Measurements from ENCODE around the gene ZNF677. TPM values are rescaled to one million over a fixed set of nuclear protein-coding genes. Genes with fewer than 3 reads are reported as not detected.
"Not testable (repeated sequence)": the region's sequence is repeated elsewhere in the genome, so short reads cannot be mapped to it uniquely, and the experiment has no call there.

Gene ZNF677
- total RNA-seq (2014; rRNA removed; shearing (Covaris generic); ENCODE audit: low replicate concordance) = not detected in 2 replicates

- Histone ChIP-seq H3K27ac (ENCODE audit: low read length) (no peak within 1 kb of the TSS), H3K9ac (ENCODE audit: low read length) (no peak within 1 kb of the TSS), H4K20me1 (ENCODE audit: insufficient read depth, low read depth, low read length) (no peaks in the 10 kb centered on the region), H3K4me1 (ENCODE audit: low read length) (no peaks in the 10 kb centered on the region), H3K27me3 (ENCODE audit: low read length) (no peaks in the 10 kb centered on the region), H3K4me2 (ENCODE audit: low read depth, low read length, poor library complexity, severe bottlenecking) (no peak within 1 kb of the TSS), H3K79me2 (ENCODE audit: low read length) (no peaks in the 10 kb centered on the region), H3K36me3 (ENCODE audit: insufficient read depth, low read length) (no peaks in the 10 kb centered on the region), H3K9me3 (ENCODE audit: low read length) (peaks cover 12% of the 10 kb centered on the region), H3K4me3 (ENCODE audit: low read length) (no peak within 1 kb of the TSS), H3K9me2 (replicated peaks; ENCODE audit: insufficient read depth, low read length) (no peaks in the 10 kb centered on the region), H2AFZ (ENCODE audit: low read length) (no peak within 1 kb of the TSS)
- no peak for DNase-seq
Observed at GRCh38 chr19:53254411-53255341, at the start of gene ZNF677. Gene ZNF677, minus strand, starts transcription at chr19:53254873. Its CDS starts 3,323 bp downstream, at chr19:53251550.

GRCh38 chr19:53301341-53301740 lies 46.7 kb upstream of the ZNF677 start:
- H4K20me1 ChIP-seq (ENCODE audit: insufficient read depth, low read depth, low read length); H3K4me3 ChIP-seq (ENCODE audit: low read length); H3K9ac ChIP-seq (ENCODE audit: low read length); H3K4me1 ChIP-seq (ENCODE audit: low read length); H3K36me3 ChIP-seq (ENCODE audit: insufficient read depth, low read length); H3K9me3 ChIP-seq (ENCODE audit: low read length); H3K27ac ChIP-seq (ENCODE audit: low read length); H3K4me2 ChIP-seq (ENCODE audit: low read depth, low read length, poor library complexity, severe bottlenecking); H2AFZ ChIP-seq (ENCODE audit: low read length); H3K9me2 ChIP-seq (replicated peaks; ENCODE audit: insufficient read depth, low read length); H3K79me2 ChIP-seq (ENCODE audit: low read length); H3K27me3 ChIP-seq (ENCODE audit: low read length): not testable (repeated sequence)
- DNase-seq = peak; percentile 69

- DNase-seq = no peak
- peaks cover 25% of the 10 kb centered on the region for H3K9me3 ChIP-seq (ENCODE audit: low read length)
- H2AFZ ChIP-seq (ENCODE audit: low read length) = no peak overlapping the region
- no peak overlapping the region for H3K27ac ChIP-seq (ENCODE audit: low read length)
- no peak overlapping the region for H3K4me2 ChIP-seq (ENCODE audit: low read depth, low read length, poor library complexity, severe bottlenecking)
- no peak overlapping the region for H3K9ac ChIP-seq (ENCODE audit: low read length)
- H3K36me3 ChIP-seq (ENCODE audit: insufficient read depth, low read length) = 0 out of 2 replicates have a peak, but pooled peaks cover 4% of the 10 kb centered on the region
- no peaks in the 10 kb centered on the region for H3K79me2 ChIP-seq (ENCODE audit: low read length)
- no peaks in the 10 kb centered on the region for H3K4me1 ChIP-seq (ENCODE audit: low read length)
- no peaks in the 10 kb centered on the region for H4K20me1 ChIP-seq (ENCODE audit: insufficient read depth, low read depth, low read length)
- H3K9me2 ChIP-seq (replicated peaks; ENCODE audit: insufficient read depth, low read length) = no peaks in the 10 kb centered on the region
- H3K27me3 ChIP-seq (ENCODE audit: low read length) = no peaks in the 10 kb centered on the region
- no peak overlapping the region for H3K4me3 ChIP-seq (ENCODE audit: low read length)
Observed at GRCh38 chr19:53294786-53295441, 40.2 kb upstream of the ZNF677 start.

DNA sequence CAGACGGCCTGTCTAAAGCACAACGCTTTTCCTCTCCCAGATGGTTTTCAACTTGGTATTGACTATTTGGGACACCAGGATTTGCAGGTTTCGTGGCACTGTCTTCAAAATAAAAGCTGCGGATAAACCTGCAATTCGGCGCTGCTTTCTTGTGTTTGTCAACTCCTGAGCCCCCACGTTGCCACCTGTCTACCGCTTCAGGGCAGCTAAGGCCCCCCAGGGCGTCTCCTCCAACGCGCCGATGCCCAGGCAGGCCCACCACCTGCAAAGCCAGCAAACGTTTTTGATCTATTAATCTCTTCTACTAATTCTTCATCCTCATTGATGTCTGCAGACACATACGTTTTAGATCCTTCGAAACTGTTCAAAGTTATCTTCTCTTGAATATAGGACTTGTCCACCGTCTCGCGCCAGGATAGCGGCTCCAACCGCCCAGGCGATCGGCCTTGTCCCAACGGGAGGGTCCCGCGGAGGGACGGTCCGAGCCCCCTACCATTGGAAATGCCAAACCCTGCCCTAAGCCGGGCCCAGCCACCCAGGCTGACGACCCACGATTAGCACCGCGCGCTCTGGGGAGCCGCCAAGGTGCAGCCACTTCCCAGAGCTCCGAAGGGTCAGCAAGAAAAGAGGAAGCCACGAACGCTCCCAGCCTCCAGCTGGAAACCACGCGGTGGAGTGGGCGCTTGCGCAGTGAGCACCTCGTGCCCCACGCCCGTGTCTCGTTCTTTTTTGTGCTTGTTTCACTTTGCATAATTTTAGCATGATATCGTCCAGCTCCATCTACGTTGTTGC lies 36.3 kb upstream of the ZNF677 start:
- Histone ChIP-seq H3K27ac (ENCODE audit: low read length) (no peak overlapping the region), H3K36me3 (ENCODE audit: insufficient read depth, low read length) (0 out of 2 replicates have a peak, but pooled peaks cover under 1% of the 10 kb centered on the region), H3K9me3 (ENCODE audit: low read length) (peaks cover 23% of the 10 kb centered on the region), H3K4me3 (ENCODE audit: low read length) (no peak overlapping the region), H3K4me2 (ENCODE audit: low read depth, low read length, poor library complexity, severe bottlenecking) (no peak overlapping the region), H3K79me2 (ENCODE audit: low read length) (no peaks in the 10 kb centered on the region), H2AFZ (ENCODE audit: low read length) (no peak overlapping the region), H3K27me3 (ENCODE audit: low read length) (no peaks in the 10 kb centered on the region), H3K4me1 (ENCODE audit: low read length) (no peaks in the 10 kb centered on the region), H3K9me2 (replicated peaks; ENCODE audit: insufficient read depth, low read length) (no peaks in the 10 kb centered on the region), H3K9ac (ENCODE audit: low read length) (no peak overlapping the region), H4K20me1 (ENCODE audit: insufficient read depth, low read depth, low read length) (no peaks in the 10 kb centered on the region)
- no peak for DNase-seq

GRCh38 chr19:53285087-53285486 lies 30.4 kb upstream of the ZNF677 start:
- Histone ChIP-seq H3K27me3 (ENCODE audit: low read length) (no peaks in the 10 kb centered on the region), H3K9me3 (ENCODE audit: low read length) (no peaks in the 10 kb centered on the region), H3K36me3 (ENCODE audit: insufficient read depth, low read length) (no peaks in the 10 kb centered on the region), H3K9ac (ENCODE audit: low read length) (no peak overlapping the region), H3K9me2 (replicated peaks; ENCODE audit: insufficient read depth, low read length) (no peaks in the 10 kb centered on the region), H2AFZ (ENCODE audit: low read length) (no peak overlapping the region), H3K4me1 (ENCODE audit: low read length) (no peaks in the 10 kb centered on the region), H3K79me2 (ENCODE audit: low read length) (no peaks in the 10 kb centered on the region), H4K20me1 (ENCODE audit: insufficient read depth, low read depth, low read length) (no peaks in the 10 kb centered on the region), H3K4me3 (ENCODE audit: low read length) (no peak overlapping the region), H3K4me2 (ENCODE audit: low read depth, low read length, poor library complexity, severe bottlenecking) (no peak overlapping the region), H3K27ac (ENCODE audit: low read length) (no peak overlapping the region)
- no peak for DNase-seq

- not testable (repeated sequence) for H3K9ac ChIP-seq (ENCODE audit: low read length); H3K9me3 ChIP-seq (ENCODE audit: low read length); H3K27ac ChIP-seq (ENCODE audit: low read length); H3K27me3 ChIP-seq (ENCODE audit: low read length); H3K4me1 ChIP-seq (ENCODE audit: low read length); H3K4me2 ChIP-seq (ENCODE audit: low read depth, low read length, poor library complexity, severe bottlenecking); H3K4me3 ChIP-seq (ENCODE audit: low read length); H4K20me1 ChIP-seq (ENCODE audit: insufficient read depth, low read depth, low read length); H3K79me2 ChIP-seq (ENCODE audit: low read length); H3K9me2 ChIP-seq (replicated peaks; ENCODE audit: insufficient read depth, low read length); H3K36me3 ChIP-seq (ENCODE audit: insufficient read depth, low read length); H2AFZ ChIP-seq (ENCODE audit: low read length)
- DNase-seq = peak; percentile 53
Observed at GRCh38 chr19:53281947-53282346, 27.3 kb upstream of the ZNF677 start.

- Histone ChIP-seq H3K36me3 (ENCODE audit: insufficient read depth, low read length) (no peaks in the 10 kb centered on the region), H3K4me3 (ENCODE audit: low read length) (no peak overlapping the region), H3K9me3 (ENCODE audit: low read length) (no peaks in the 10 kb centered on the region), H2AFZ (ENCODE audit: low read length) (no peak overlapping the region), H3K79me2 (ENCODE audit: low read length) (no peaks in the 10 kb centered on the region), H3K27ac (ENCODE audit: low read length) (no peak overlapping the region), H3K9me2 (replicated peaks; ENCODE audit: insufficient read depth, low read length) (no peaks in the 10 kb centered on the region), H4K20me1 (ENCODE audit: insufficient read depth, low read depth, low read length) (no peaks in the 10 kb centered on the region), H3K9ac (ENCODE audit: low read length) (no peak overlapping the region), H3K4me1 (ENCODE audit: low read length) (no peaks in the 10 kb centered on the region), H3K4me2 (ENCODE audit: low read depth, low read length, poor library complexity, severe bottlenecking) (no peak overlapping the region), H3K27me3 (ENCODE audit: low read length) (no peaks in the 10 kb centered on the region)
- no peak for DNase-seq
Observed at GRCh38 chr19:53275480-53275879, 20.8 kb upstream of the ZNF677 start.

- no peak for DNase-seq
- no peaks in the 10 kb centered on the region for H3K79me2 ChIP-seq (ENCODE audit: low read length)
- no peaks in the 10 kb centered on the region for H3K36me3 ChIP-seq (ENCODE audit: insufficient read depth, low read length)
- no peak overlapping the region for H3K9ac ChIP-seq (ENCODE audit: low read length)
- H3K4me2 ChIP-seq (ENCODE audit: low read depth, low read length, poor library complexity, severe bottlenecking) = no peak overlapping the region
- H3K9me3 ChIP-seq (ENCODE audit: low read length) = no peaks in the 10 kb centered on the region
- H2AFZ ChIP-seq (ENCODE audit: low read length) = no peak overlapping the region
- H4K20me1 ChIP-seq (ENCODE audit: insufficient read depth, low read depth, low read length) = no peaks in the 10 kb centered on the region
- no peaks in the 10 kb centered on the region for H3K27me3 ChIP-seq (ENCODE audit: low read length)
- no peak overlapping the region for H3K4me3 ChIP-seq (ENCODE audit: low read length)
- no peaks in the 10 kb centered on the region for H3K9me2 ChIP-seq (replicated peaks; ENCODE audit: insufficient read depth, low read length)
- no peak overlapping the region for H3K27ac ChIP-seq (ENCODE audit: low read length)
- H3K4me1 ChIP-seq (ENCODE audit: low read length) = no peaks in the 10 kb centered on the region
Observed at GRCh38 chr19:53272044-53272443, 17.4 kb upstream of the ZNF677 start.

Data from Karpas-422 (cell line).